Endothelial cell of hepatic sinusoid (primary cell): ENCODE results near the gene DNAJC5.

Experiments
- in situ Hi-C: cut with HindIII; loops from 2 replicates; pipeline ENCODE4 v1.10.0; 2017; ENCODE audit warnings: low sequenced_read_pairs

The DNAJC5 gene

GRCh38 chr20:63939061-63939935, 44.4 kb downstream of the DNAJC5 start:
- in situ Hi-C loops: no loop called here

GRCh38 chr20:63940071-63940471, 45.1 kb downstream of the DNAJC5 start:
- in situ Hi-C loops: loop anchor here (5.0 kb wide), 1 partner anchor 43 kb away; the partner anchor contains the start of gene DNAJC5

- in situ Hi-C loops: loop anchor here (5.0 kb wide), 1 partner anchor 43 kb away; the partner anchor contains the start of gene DNAJC5
Measured at GRCh38 chr20:63940472-63941266, 45.7 kb downstream of the DNAJC5 start.

GRCh38 chr20:63941282-63942081, 46.6 kb downstream of the DNAJC5 start:
- in situ Hi-C loops: loop anchor here (5.0 kb wide), 1 partner anchor 44 kb away; the partner anchor contains the start of gene DNAJC5

- in situ Hi-C loops: loop anchor here (5.0 kb wide), 1 partner anchor 45 kb away; the partner anchor contains the start of gene DNAJC5
Measured at GRCh38 chr20:63942250-63942951, 47.5 kb downstream of the DNAJC5 start.

- in situ Hi-C loops: loop anchor here (5.0 kb wide), 1 partner anchor 46 kb away; the partner anchor contains the start of gene DNAJC5
Measured at GRCh38 chr20:63942969-63943807, 48.3 kb downstream of the DNAJC5 start.

GRCh38 chr20:63943808-63944077, 48.8 kb downstream of the DNAJC5 start:
- in situ Hi-C loops: loop anchor here (5.0 kb wide), 1 partner anchor 46 kb away; the partner anchor contains the start of gene DNAJC5

- in situ Hi-C loops: loop anchor here (5.0 kb wide), 1 partner anchor 47 kb away; the partner anchor contains the start of gene DNAJC5
Measured at GRCh38 chr20:63944078-63944941, 49.4 kb downstream of the DNAJC5 start.

GRCh38 chr20:63945031-63945658, 50.2 kb downstream of the DNAJC5 start:
- in situ Hi-C loops: no loop called here

- in situ Hi-C loops: no loop called here
Measured at GRCh38 chr20:63945921-63946920, 51.3 kb downstream of the DNAJC5 start.

GRCh38 chr20:63946986-63947637, 52.2 kb downstream of the DNAJC5 start:
- in situ Hi-C loops: no loop called here

- in situ Hi-C loops: no loop called here
Measured at GRCh38 chr20:63947638-63948456, 52.9 kb downstream of the DNAJC5 start.

GRCh38 chr20:63950701-63951397, 55.9 kb downstream of the DNAJC5 start:
- in situ Hi-C loops: no loop called here

GRCh38 chr20:63951398-63952209, 56.7 kb downstream of the DNAJC5 start:
- in situ Hi-C loops: no loop called here
